Calu3 (cell line): ENCODE results near the gene VAT1. TPM values are rescaled to one million over a fixed set of nuclear protein-coding genes. Genes with fewer than 3 reads are reported as not detected.
"Not testable (repeated sequence)": the region's sequence is repeated elsewhere in the genome, so short reads cannot be mapped to it uniquely, and the experiment has no call there.

Experiments used
- BruUV-seq: library from RNA; stranded (reverse); fragments of 400-500 nt; replicated peaks from 2 replicates; lab custom pipeline; 2021; lab: Mats Ljungman, UMichigan
- CTCF ChIA-PET: fragments of 300-600 bp; sonication (Branson Sonifier 250); formaldehyde crosslinking; loops from one replicate; lab custom pipeline; 2022; ENCODE audit warnings: antibody characterized with exemption; lab: Charles Lee
- DNase-seq: peaks from one replicate; pipeline ENCODE4 v3.0.0; 2022
- H3K27ac Mint-ChIP-seq: one replicate; pipeline ENCODE4 v1.8.0; 2022; ENCODE audit warnings: mixed read lengths; ENCODE audit not compliant: unreplicated experiment
- H3K27me3 Mint-ChIP-seq: one replicate; pipeline ENCODE4 v1.8.0; 2022; ENCODE audit warnings: mixed read lengths; ENCODE audit not compliant: unreplicated experiment
- H3K36me3 Mint-ChIP-seq: one replicate; pipeline ENCODE4 v1.8.0; 2022; ENCODE audit warnings: mild to moderate bottlenecking, moderate library complexity, mixed read lengths; ENCODE audit not compliant: insufficient read depth, unreplicated experiment
- H3K4me1 Mint-ChIP-seq: one replicate; pipeline ENCODE4 v1.8.0; 2022; ENCODE audit warnings: mild to moderate bottlenecking, low read depth, mixed read lengths; ENCODE audit not compliant: unreplicated experiment
- H3K4me3 Mint-ChIP-seq: one replicate; pipeline ENCODE4 v1.8.0; 2022; ENCODE audit warnings: mild to moderate bottlenecking, low read depth, moderate library complexity, mixed read lengths; ENCODE audit not compliant: unreplicated experiment
- H3K9me3 Mint-ChIP-seq: one replicate; pipeline ENCODE4 v1.8.0; 2022; ENCODE audit warnings: low read depth, mixed read lengths; ENCODE audit not compliant: unreplicated experiment
- intact Hi-C: fragments of 100-400 bp; cut with micrococcal nuclease; formaldehyde crosslinking; loops from one replicate; pipeline ENCODE4 v1.10.0; 2022; ENCODE audit not compliant: unreplicated experiment
- total RNA-seq: library from RNA; stranded (reverse); gene quantifications from 2 replicates; pipeline ENCODE4 v1.2.3, GENCODE V29; 2022
- TF ChIP-seq, protein P1 (sequence below): fragments of 200-600 bp; IDR thresholded peaks from one replicate; pipeline ENCODE4 v1.8.0; 2022; ENCODE audit warnings: antibody characterized with exemption; ENCODE audit not compliant: unreplicated experiment

Gene VAT1
- total RNA-seq, 1 experiment from 2014 or later = 156 TPM

DNA sequence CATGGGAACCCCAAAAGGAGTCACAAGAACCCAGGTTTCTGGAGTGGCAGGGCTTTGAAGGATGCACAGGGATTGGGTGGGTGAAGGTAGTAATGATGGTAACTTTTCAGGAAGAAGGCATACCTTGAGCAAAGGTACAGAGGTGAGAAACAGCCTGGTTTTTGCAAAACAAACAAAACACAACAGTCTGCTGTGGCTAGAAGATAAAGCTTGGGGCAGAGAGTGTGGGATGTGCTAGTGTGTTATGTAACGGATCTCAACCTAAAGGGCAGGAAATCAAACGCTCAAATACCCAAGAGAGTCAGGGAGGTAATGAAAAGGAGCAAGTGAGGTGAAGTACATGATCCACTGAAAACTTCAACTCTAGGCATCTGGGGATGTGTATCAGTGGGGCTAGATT is 46.9 kb downstream of the VAT1 start:
- CTCF ChIA-PET = interaction anchor here (0.7 kb wide), 1 partner anchor 11 kb away, joined by 7 read pairs; no protein-coding TSS in a partner anchor
- no peaks in the 10 kb centered on the region for H3K27me3 Mint-ChIP-seq
- peaks cover 7% of the 10 kb centered on the region for H3K36me3 Mint-ChIP-seq
- peaks cover 9% of the 10 kb centered on the region for H3K4me1 Mint-ChIP-seq
- DNase-seq = no peak
- H3K4me3 Mint-ChIP-seq = no peak overlapping the region
- H3K9me3 Mint-ChIP-seq = no peaks in the 10 kb centered on the region
- no TSS peak for BruUV-seq
- TF ChIP-seq, protein P1, sequence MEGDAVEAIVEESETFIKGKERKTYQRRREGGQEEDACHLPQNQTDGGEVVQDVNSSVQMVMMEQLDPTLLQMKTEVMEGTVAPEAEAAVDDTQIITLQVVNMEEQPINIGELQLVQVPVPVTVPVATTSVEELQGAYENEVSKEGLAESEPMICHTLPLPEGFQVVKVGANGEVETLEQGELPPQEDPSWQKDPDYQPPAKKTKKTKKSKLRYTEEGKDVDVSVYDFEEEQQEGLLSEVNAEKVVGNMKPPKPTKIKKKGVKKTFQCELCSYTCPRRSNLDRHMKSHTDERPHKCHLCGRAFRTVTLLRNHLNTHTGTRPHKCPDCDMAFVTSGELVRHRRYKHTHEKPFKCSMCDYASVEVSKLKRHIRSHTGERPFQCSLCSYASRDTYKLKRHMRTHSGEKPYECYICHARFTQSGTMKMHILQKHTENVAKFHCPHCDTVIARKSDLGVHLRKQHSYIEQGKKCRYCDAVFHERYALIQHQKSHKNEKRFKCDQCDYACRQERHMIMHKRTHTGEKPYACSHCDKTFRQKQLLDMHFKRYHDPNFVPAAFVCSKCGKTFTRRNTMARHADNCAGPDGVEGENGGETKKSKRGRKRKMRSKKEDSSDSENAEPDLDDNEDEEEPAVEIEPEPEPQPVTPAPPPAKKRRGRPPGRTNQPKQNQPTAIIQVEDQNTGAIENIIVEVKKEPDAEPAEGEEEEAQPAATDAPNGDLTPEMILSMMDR = no peak
- H3K27ac Mint-ChIP-seq = no peak overlapping the region
- intact Hi-C loops = no loop called here

- H3K4me3 Mint-ChIP-seq, BruUV-seq, H3K9me3 Mint-ChIP-seq, CTCF ChIA-PET, DNase-seq, H3K27ac Mint-ChIP-seq, intact Hi-C loops, H3K4me1 Mint-ChIP-seq, H3K27me3 Mint-ChIP-seq, H3K36me3 Mint-ChIP-seq: not testable (repeated sequence)
These were observed 48.9 kb downstream of the VAT1 start for GRCh38 chr17:42973323-42973722.

- CTCF ChIA-PET = interaction anchor here (1.0 kb wide), 1 partner anchor 8 kb away, joined by 3 read pairs; the partner anchor contains the start of genes PTGES3L and RUNDC1
- H3K9me3 Mint-ChIP-seq = no peaks in the 10 kb centered on the region
- no TSS peak for BruUV-seq
- H3K4me1 Mint-ChIP-seq = no peaks in the 10 kb centered on the region
- H3K36me3 Mint-ChIP-seq = no peaks in the 10 kb centered on the region
- DNase-seq = no peak
- no peaks in the 10 kb centered on the region for H3K27me3 Mint-ChIP-seq
- no peak overlapping the region for H3K4me3 Mint-ChIP-seq
- intact Hi-C loops = no loop called here
- TF ChIP-seq, protein P1 = no peak
- no peak overlapping the region for H3K27ac Mint-ChIP-seq
These were observed 50.6 kb downstream of the VAT1 start for GRCh38 chr17:42971589-42971988.

- CTCF ChIA-PET = no interaction called here
These were observed 53.1 kb downstream of the VAT1 start for GRCh38 chr17:42969001-42969581.

More at GRCh38 chr17:42969001-42969581, 53.1 kb downstream of the VAT1 start:
- Mint-ChIP-seq H3K4me3 (no peak overlapping the region), H3K27me3 (no peaks in the 10 kb centered on the region), H3K36me3 (peaks cover 15% of the 10 kb centered on the region), H3K4me1 (no peaks in the 10 kb centered on the region), H3K9me3 (no peaks in the 10 kb centered on the region), H3K27ac (no peak overlapping the region)
- no peak for DNase-seq
- TF ChIP-seq, protein P1 = no peak
- intact Hi-C loops = no loop called here
- BruUV-seq = no TSS peak
